HG03159 (cell line): Measurements from ENCODE around the gene CARD10.

ENCODE experiments used
- ATAC-seq: cut with Tn5 transposase; IDR thresholded peaks from one replicate; pipeline ENCODE4 v1.9.1; 2021; ENCODE audit warnings: mild to moderate bottlenecking, moderate library complexity; ENCODE audit not compliant: unreplicated experiment

CARD10 gene

GRCh38 chr22:37443086-37443485 lies 76.1 kb downstream of the CARD10 start:
- ATAC-seq, result no peak

- ATAC-seq, result no peak
Measured at GRCh38 chr22:37442537-37442936, 76.7 kb downstream of the CARD10 start.

GRCh38 chr22:37442135-37442534 lies 77.1 kb downstream of the CARD10 start:
- ATAC-seq, result no peak

- ATAC-seq, result no peak
Measured at GRCh38 chr22:37440875-37441274, 78.3 kb downstream of the CARD10 start.
